NK-92 (cell line): Measurements from ENCODE around the gene ITGA2B.
"Not testable (repeated sequence)": the region's sequence is repeated elsewhere in the genome, so short reads cannot be mapped to it uniquely, and the experiment has no call there.

ENCODE experiments used
- DNase-seq: peaks from one replicate; lab custom pipeline; 2025; ENCODE audit not compliant: unreplicated experiment; lab: John Stamatoyannopoulos, UW

ITGA2B gene

GRCh38 chr17:44369414-44370023 lies 19.9 kb downstream of the ITGA2B start:
- DNase-seq: not testable (repeated sequence)

GRCh38 chr17:44368391-44369243 lies 20.8 kb downstream of the ITGA2B start:
- not testable (repeated sequence) for DNase-seq

GRCh38 chr17:44367231-44367979 lies 22.0 kb downstream of the ITGA2B start:
- no peak for DNase-seq

GRCh38 chr17:44365051-44365450 lies 24.4 kb downstream of the ITGA2B start:
- DNase-seq: not testable (repeated sequence)

- DNase-seq: no peak
Observed at GRCh38 chr17:44363613-44364159, 25.8 kb downstream of the ITGA2B start, which contains the start of gene FAM171A2. Gene FAM171A2 (minus strand): TSS chr17:44363853. CDS start chr17:44363714, 139 bp downstream.

- DNase-seq: no peak
Observed at GRCh38 chr17:44362949-44363612, 26.4 kb downstream of the ITGA2B start.

- no peak for DNase-seq
Observed at GRCh38 chr17:44362459-44362948, 26.9 kb downstream of the ITGA2B start.

GRCh38 chr17:44361292-44362260 lies 27.9 kb downstream of the ITGA2B start:
- DNase-seq: no peak

GRCh38 chr17:44360826-44361225 lies 28.6 kb downstream of the ITGA2B start:
- DNase-seq: no peak

GRCh38 chr17:44360144-44360533 lies 29.3 kb downstream of the ITGA2B start:
- DNase-seq: no peak

- no peak for DNase-seq
Observed at GRCh38 chr17:44359458-44360143, 29.8 kb downstream of the ITGA2B start.

- DNase-seq: no peak
Observed at GRCh38 chr17:44359006-44359405, 30.4 kb downstream of the ITGA2B start.

GRCh38 chr17:44358066-44358465 lies 31.4 kb downstream of the ITGA2B start:
- DNase-seq: no peak

- no peak for DNase-seq
Observed at GRCh38 chr17:44356241-44356640, 33.2 kb downstream of the ITGA2B start.

GRCh38 chr17:44355642-44356099 lies 33.8 kb downstream of the ITGA2B start:
- DNase-seq: no peak

GRCh38 chr17:44354582-44355561 lies 34.6 kb downstream of the ITGA2B start:
- no peak for DNase-seq

GRCh38 chr17:44353672-44354331 lies 35.6 kb downstream of the ITGA2B start:
- no peak for DNase-seq
